ENCODE measurements around the gene DOK5.

The DOK5 gene

DNA sequence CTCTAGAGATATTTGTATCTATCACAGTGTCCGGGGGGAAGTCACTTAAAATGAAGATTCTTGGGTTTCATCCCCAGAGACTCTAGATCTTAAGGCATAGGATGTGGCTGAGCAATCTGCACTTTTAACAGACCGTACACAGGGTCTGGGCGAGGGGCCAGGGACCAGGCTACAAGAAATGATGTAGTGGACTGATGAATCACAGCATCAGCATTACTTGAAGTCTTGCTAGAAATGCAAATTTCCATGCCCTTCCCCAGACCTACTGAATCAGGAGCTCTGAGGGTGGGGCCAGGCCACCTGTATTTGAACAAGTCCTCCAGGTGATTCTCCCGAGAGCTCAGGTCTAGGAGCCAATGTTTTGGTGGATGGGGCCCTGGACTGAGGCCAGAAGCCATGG, 168.4 kb downstream of the DOK5 start:
- Histone ChIP-seq H4K8ac (ENCODE audit: low read depth, low read length) (no peak overlapping the region), H2AFZ (ENCODE audit: low read length) (no peak overlapping the region), H2AK5ac (ENCODE audit: low read depth, low read length) (no peak overlapping the region), H2BK120ac (ENCODE audit: low read depth, low read length) (no peak overlapping the region), H3K36me3 (replicated peaks in 1 of 2; ENCODE audit: control insufficient read depth in 2 of 2, insufficient read depth in 2 of 2, low read length in 2 of 2) (no peaks in the 10 kb centered on the region), H3K4me3 (ENCODE audit: low read length in 2 of 2) (no peak overlapping the region), H4K91ac (ENCODE audit: low read depth, low read length, poor library complexity) (no peak overlapping the region), H3K4ac (ENCODE audit: low read length) (no peak overlapping the region), H2BK12ac (ENCODE audit: low read length) (no peak overlapping the region), H2BK15ac (ENCODE audit: low read length) (no peak overlapping the region), H3K9me3 (replicated peaks in 1 of 2; ENCODE audit: control insufficient read depth in 2 of 2, insufficient read depth in 1 of 2, low read depth in 1 of 2, low read length in 2 of 2) (no peaks in the 10 kb centered on the region), H3K27me3 (ENCODE audit: control insufficient read depth in 3 of 3, insufficient read depth in 3 of 3, low read depth in 1 of 3, low read length in 3 of 3) (no peaks in the 10 kb centered on the region), H3K79me1 (ENCODE audit: low read depth, low read length) (no peaks in the 10 kb centered on the region), H2BK5ac (ENCODE audit: low read length) (peak overlapping the region; percentile 93), H3K4me1 (ENCODE audit: control insufficient read depth in 2 of 2, insufficient read depth in 1 of 2, low read depth in 1 of 2, low read length in 2 of 2) (no peaks in the 10 kb centered on the region), H3K14ac (ENCODE audit: low read length) (no peak overlapping the region), H3K4me2 (ENCODE audit: insufficient read depth, low read length, poor library complexity, severe bottlenecking) (no peak overlapping the region), H3K18ac (ENCODE audit: low read length) (no peak overlapping the region), H3K27ac (replicated peaks; ENCODE audit: low read length) (no peak overlapping the region), H3K23ac (ENCODE audit: low read depth, low read length, poor library complexity) (no peak overlapping the region), H3K9ac (ENCODE audit: low read depth, low read length, poor library complexity) (no peak overlapping the region)
- DNase-seq (ENCODE audit: low spot score) = no peak
- WGBS, 2 donors (ENCODE audit: extremely low coverage in 2 of 2, insufficient read length in 2 of 2, insufficient replicate concordance in 1 of 2) = no CpG with 5 or more reads among the region's 4 CpGs

DNA sequence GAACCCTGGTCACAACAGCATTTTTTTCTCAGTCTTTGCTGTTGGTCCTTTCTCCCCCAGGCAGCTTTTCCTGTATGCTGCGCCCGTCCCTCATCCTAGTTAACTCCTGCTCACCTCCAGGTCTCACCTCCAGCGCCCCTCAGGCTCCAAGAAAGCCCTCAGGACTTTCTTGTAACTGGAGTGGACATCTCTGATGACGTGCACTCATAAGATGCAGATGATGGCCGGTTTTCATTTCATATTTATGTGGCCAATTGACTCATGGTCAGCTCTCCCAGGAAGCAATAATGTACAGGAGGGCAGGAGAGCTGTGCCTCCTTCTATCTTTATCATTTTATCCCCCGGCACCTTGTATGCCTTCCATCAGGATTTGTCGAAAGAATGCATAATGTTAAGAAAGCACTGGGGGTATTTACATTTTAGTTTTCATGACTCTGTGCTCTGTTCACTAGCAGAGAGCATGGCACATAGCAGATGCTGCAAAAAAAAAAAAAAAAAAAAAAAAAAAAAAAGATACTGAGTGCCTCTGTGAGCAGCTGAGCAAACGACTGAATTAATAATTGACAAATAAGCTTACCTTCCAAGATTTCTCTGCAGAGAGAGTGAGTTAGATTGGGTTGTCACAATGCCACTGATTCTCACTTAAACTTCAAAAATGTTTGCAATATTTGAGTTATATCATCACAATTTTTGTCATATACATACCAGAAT, 170.2 kb downstream of the DOK5 start:
- Histone ChIP-seq H2AK5ac (ENCODE audit: low read depth, low read length) (no peak overlapping the region), H3K27me3 (ENCODE audit: control insufficient read depth in 3 of 3, insufficient read depth in 3 of 3, low read depth in 1 of 3, low read length in 3 of 3) (no peaks in the 10 kb centered on the region), H3K4me3 (ENCODE audit: low read length in 2 of 2) (no peak overlapping the region), H3K18ac (ENCODE audit: low read length) (no peak overlapping the region), H3K79me1 (ENCODE audit: low read depth, low read length) (no peaks in the 10 kb centered on the region), H3K23ac (ENCODE audit: low read depth, low read length, poor library complexity) (no peak overlapping the region), H3K9me3 (replicated peaks in 1 of 2; ENCODE audit: control insufficient read depth in 2 of 2, insufficient read depth in 1 of 2, low read depth in 1 of 2, low read length in 2 of 2) (no peaks in the 10 kb centered on the region), H4K91ac (ENCODE audit: low read depth, low read length, poor library complexity) (no peak overlapping the region), H3K36me3 (replicated peaks in 1 of 2; ENCODE audit: control insufficient read depth in 2 of 2, insufficient read depth in 2 of 2, low read length in 2 of 2) (no peaks in the 10 kb centered on the region), H3K9ac (ENCODE audit: low read depth, low read length, poor library complexity) (no peak overlapping the region), H3K4me2 (ENCODE audit: insufficient read depth, low read length, poor library complexity, severe bottlenecking) (no peak overlapping the region), H2BK12ac (ENCODE audit: low read length) (no peak overlapping the region), H4K8ac (ENCODE audit: low read depth, low read length) (no peak overlapping the region), H3K27ac (replicated peaks; ENCODE audit: low read length) (no peak overlapping the region), H2BK5ac (ENCODE audit: low read length) (no peak overlapping the region), H2AFZ (ENCODE audit: low read length) (no peak overlapping the region), H2BK120ac (ENCODE audit: low read depth, low read length) (no peak overlapping the region), H2BK15ac (ENCODE audit: low read length) (no peak overlapping the region), H3K14ac (ENCODE audit: low read length) (no peak overlapping the region), H3K4me1 (ENCODE audit: control insufficient read depth in 2 of 2, insufficient read depth in 1 of 2, low read depth in 1 of 2, low read length in 2 of 2) (peaks cover 0 to 7% of the 10 kb centered on the region in 2 donors), H3K4ac (ENCODE audit: low read length) (no peak overlapping the region)
- DNase-seq (ENCODE audit: low spot score) = no peak
- WGBS, 2 donors (ENCODE audit: extremely low coverage in 2 of 2, insufficient read length in 2 of 2, insufficient replicate concordance in 1 of 2) = no CpG with 5 or more reads among the region's 8 CpGs

DNA sequence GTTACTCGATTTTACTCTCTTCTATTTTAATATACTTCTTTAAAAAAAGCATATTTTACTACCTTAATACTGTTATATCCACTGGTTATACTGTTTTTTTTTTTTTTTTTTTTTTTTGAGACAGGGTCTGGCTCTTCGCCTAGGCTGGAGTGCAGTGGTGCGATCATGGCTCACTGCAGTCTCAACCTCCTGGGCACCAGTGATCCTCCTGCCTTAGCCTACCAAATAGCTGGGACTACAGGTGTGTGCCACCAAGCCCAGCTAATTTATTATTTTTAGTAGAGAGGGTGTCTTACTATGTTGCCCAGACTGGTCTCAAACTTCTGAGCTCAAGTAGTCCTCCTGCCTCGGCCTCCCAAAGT, 170.7 kb downstream of the DOK5 start:
- H3K9me3 ChIP-seq (replicated peaks in 1 of 2; ENCODE audit: control insufficient read depth in 2 of 2, insufficient read depth in 1 of 2, low read depth in 1 of 2, low read length in 2 of 2) = no peaks in the 10 kb centered on the region
- no peak overlapping the region for H2AK5ac ChIP-seq (ENCODE audit: low read depth, low read length)
- no peak overlapping the region for H3K23ac ChIP-seq (ENCODE audit: low read depth, low read length, poor library complexity)
- WGBS, 2 donors (ENCODE audit: extremely low coverage in 2 of 2, insufficient read length in 2 of 2, insufficient replicate concordance in 1 of 2) = no CpG with 5 or more reads among the region's 4 CpGs
- no peak overlapping the region for H3K18ac ChIP-seq (ENCODE audit: low read length)
- H3K27me3 ChIP-seq (ENCODE audit: control insufficient read depth in 3 of 3, insufficient read depth in 3 of 3, low read depth in 1 of 3, low read length in 3 of 3) = no peaks in the 10 kb centered on the region
- H3K36me3 ChIP-seq (replicated peaks in 1 of 2; ENCODE audit: control insufficient read depth in 2 of 2, insufficient read depth in 2 of 2, low read length in 2 of 2) = no peaks in the 10 kb centered on the region
- no peak overlapping the region for H2AFZ ChIP-seq (ENCODE audit: low read length)
- H3K4ac ChIP-seq (ENCODE audit: low read length) = no peak overlapping the region
- H2BK120ac ChIP-seq (ENCODE audit: low read depth, low read length) = no peak overlapping the region
- no peak overlapping the region for H3K14ac ChIP-seq (ENCODE audit: low read length)
- no peak overlapping the region for H3K4me3 ChIP-seq (ENCODE audit: low read length in 2 of 2)
- no peak overlapping the region for H3K9ac ChIP-seq (ENCODE audit: low read depth, low read length, poor library complexity)
- no peaks in the 10 kb centered on the region for H3K79me1 ChIP-seq (ENCODE audit: low read depth, low read length)
- no peak overlapping the region for H4K8ac ChIP-seq (ENCODE audit: low read depth, low read length)
- H2BK15ac ChIP-seq (ENCODE audit: low read length) = no peak overlapping the region
- H2BK5ac ChIP-seq (ENCODE audit: low read length) = no peak overlapping the region
- no peak overlapping the region for H3K4me2 ChIP-seq (ENCODE audit: insufficient read depth, low read length, poor library complexity, severe bottlenecking)
- no peak for DNase-seq (ENCODE audit: low spot score)
- peaks cover 0 to 7% of the 10 kb centered on the region in 2 donors for H3K4me1 ChIP-seq (ENCODE audit: control insufficient read depth in 2 of 2, insufficient read depth in 1 of 2, low read depth in 1 of 2, low read length in 2 of 2)
- no peak overlapping the region for H2BK12ac ChIP-seq (ENCODE audit: low read length)
- H3K27ac ChIP-seq (replicated peaks; ENCODE audit: low read length) = no peak overlapping the region
- H4K91ac ChIP-seq (ENCODE audit: low read depth, low read length, poor library complexity) = no peak overlapping the region

DNA sequence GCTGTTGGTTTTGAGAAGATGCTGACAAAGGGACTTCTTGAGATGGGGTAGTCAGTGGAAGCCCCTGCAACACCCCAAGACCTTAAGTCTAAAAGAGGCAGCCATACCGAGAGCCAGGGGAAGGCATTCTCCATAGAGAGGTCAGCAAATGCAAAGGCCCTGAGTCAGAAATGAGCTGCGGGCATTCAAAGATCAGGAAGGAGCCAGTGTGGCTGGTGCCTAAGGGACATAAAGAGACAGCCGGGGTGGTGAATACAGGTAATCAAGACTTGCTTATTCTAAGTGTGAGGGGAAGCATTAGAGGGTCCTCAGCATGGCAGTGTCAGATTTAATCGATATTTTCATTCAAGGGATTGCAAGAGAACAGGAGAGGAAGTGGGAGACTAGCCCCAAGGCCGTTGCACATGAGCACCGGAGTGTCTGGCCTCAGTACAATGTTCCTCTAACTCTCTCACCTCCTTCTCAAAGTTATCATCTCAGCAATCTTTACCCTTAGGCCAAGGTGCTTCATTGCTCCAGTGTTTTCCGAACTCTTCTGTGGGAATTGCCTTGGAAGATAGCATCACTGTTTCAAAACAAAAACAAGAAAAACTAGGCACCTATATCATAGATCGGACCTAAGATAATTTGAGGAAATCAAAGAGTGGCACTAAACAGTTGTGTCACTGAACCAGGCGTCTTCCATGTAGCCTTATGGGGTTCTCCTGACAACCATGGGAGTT, 173.2 kb downstream of the DOK5 start:
- H3K14ac ChIP-seq (ENCODE audit: low read length) = no peak overlapping the region
- H2AFZ ChIP-seq (ENCODE audit: low read length) = no peak overlapping the region
- H3K79me1 ChIP-seq (ENCODE audit: low read depth, low read length) = no peaks in the 10 kb centered on the region
- H3K27ac ChIP-seq (replicated peaks; ENCODE audit: low read length) = no peak overlapping the region
- H3K18ac ChIP-seq (ENCODE audit: low read length) = no peak overlapping the region
- H3K36me3 ChIP-seq (replicated peaks in 1 of 2; ENCODE audit: control insufficient read depth in 2 of 2, insufficient read depth in 2 of 2, low read length in 2 of 2) = no peaks in the 10 kb centered on the region
- no peaks in the 10 kb centered on the region for H3K27me3 ChIP-seq (ENCODE audit: control insufficient read depth in 3 of 3, insufficient read depth in 3 of 3, low read depth in 1 of 3, low read length in 3 of 3)
- peaks cover 0 to 7% of the 10 kb centered on the region in 2 donors for H3K4me1 ChIP-seq (ENCODE audit: control insufficient read depth in 2 of 2, insufficient read depth in 1 of 2, low read depth in 1 of 2, low read length in 2 of 2)
- no peak overlapping the region for H3K9ac ChIP-seq (ENCODE audit: low read depth, low read length, poor library complexity)
- no peak overlapping the region for H2AK5ac ChIP-seq (ENCODE audit: low read depth, low read length)
- no peak overlapping the region for H2BK15ac ChIP-seq (ENCODE audit: low read length)
- no peak overlapping the region for H2BK5ac ChIP-seq (ENCODE audit: low read length)
- H3K4me3 ChIP-seq (ENCODE audit: low read length in 2 of 2) = no peak overlapping the region
- WGBS, 2 donors (ENCODE audit: extremely low coverage in 2 of 2, insufficient read length in 2 of 2, insufficient replicate concordance in 1 of 2) = no CpG with 5 or more reads among the region's 9 CpGs
- H4K8ac ChIP-seq (ENCODE audit: low read depth, low read length) = no peak overlapping the region
- no peak overlapping the region for H3K4me2 ChIP-seq (ENCODE audit: insufficient read depth, low read length, poor library complexity, severe bottlenecking)
- H3K4ac ChIP-seq (ENCODE audit: low read length) = no peak overlapping the region
- no peaks in the 10 kb centered on the region for H3K9me3 ChIP-seq (replicated peaks in 1 of 2; ENCODE audit: control insufficient read depth in 2 of 2, insufficient read depth in 1 of 2, low read depth in 1 of 2, low read length in 2 of 2)
- no peak overlapping the region for H2BK12ac ChIP-seq (ENCODE audit: low read length)
- no peak overlapping the region for H2BK120ac ChIP-seq (ENCODE audit: low read depth, low read length)
- H4K91ac ChIP-seq (ENCODE audit: low read depth, low read length, poor library complexity) = no peak overlapping the region
- no peak overlapping the region for H3K23ac ChIP-seq (ENCODE audit: low read depth, low read length, poor library complexity)
- DNase-seq (ENCODE audit: low spot score) = no peak

Data from neuronal stem cell (in vitro differentiated cells).